Endothelial cell of umbilical vein (primary cell): ENCODE data around the gene SORT1.

Source experiments
- CTCF ChIP-seq, 2 donors: IDR thresholded peaks; 1 replicate in 1 of 2; 2 replicates in 1 of 2; pipeline ENCODE4 v1.5.1; 2011; ENCODE audit warnings: low read length in 2 of 2, mild to moderate bottlenecking in 2 of 2, moderate library complexity in 2 of 2, control low read depth in 1 of 2, inconsistent platforms in 1 of 2, low read depth in 1 of 2; ENCODE audit not compliant: insufficient read depth in 1 of 2; ENCODE audit errors: extremely low read depth in 1 of 2
- EZH2 ChIP-seq: IDR thresholded peaks from 2 replicates; pipeline ENCODE4 v1.6.1; 2012; ENCODE audit warnings: borderline replicate concordance, low read depth, mild to moderate bottlenecking, moderate library complexity, low read length, inconsistent platforms; ENCODE audit not compliant: severe bottlenecking
- GATA2 ChIP-seq: IDR thresholded peaks from 2 replicates; pipeline ENCODE4 v1.7.0; 2011; ENCODE audit warnings: low read depth, mild to moderate bottlenecking, moderate library complexity, mixed read lengths, low read length; ENCODE audit not compliant: insufficient read length, insufficient read depth
- MAX ChIP-seq: IDR thresholded peaks from 2 replicates; pipeline ENCODE4 v1.6.1; 2011; ENCODE audit not compliant: insufficient read depth, insufficient read length
- MYC ChIP-seq: IDR thresholded peaks from one replicate; pipeline ENCODE4 v1.6.1; 2011; ENCODE audit warnings: mild to moderate bottlenecking, low read depth, low read length
- POLR2A ChIP-seq: IDR thresholded peaks from 2 replicates; pipeline ENCODE4 v1.6.1; 2012; ENCODE audit warnings: low read depth, mild to moderate bottlenecking, control low read depth, low read length
- POLR2AphosphoS5 ChIP-seq: IDR thresholded peaks from 2 replicates; pipeline ENCODE4 v1.6.1; 2012; ENCODE audit warnings: low read depth, mild to moderate bottlenecking, control low read depth, low read length, moderate library complexity; ENCODE audit not compliant: insufficient read depth

- no peak for TF ChIP-seq CTCF (IDR thresholded peaks at IDR 0.05; ENCODE audit: extremely low read depth in 1 of 2, insufficient read depth in 1 of 2, low read depth in 1 of 2, low read length in 2 of 2)
- TF ChIP-seq POLR2A = no peak
- no peak for TF ChIP-seq EZH2
- no peak for TF ChIP-seq MAX
- TF ChIP-seq POLR2AphosphoS5 = no peak
- no peak for TF ChIP-seq GATA2
- TF ChIP-seq MYC = no peak
Observed at GRCh38 chr1:109265741-109266330, 131.9 kb downstream of the SORT1 start.
